Esophagus (tissue), 2 donors: Measurements from ENCODE around the gene CLOCK. TPM values are rescaled to one million over a fixed set of nuclear protein-coding genes. Genes with fewer than 3 reads are reported as not detected.

Source experiments
- H3K27ac ChIP-seq, 2 donors: one replicate each; pipeline ENCODE4 v1.5.1; 2013; ENCODE audit warnings: low read depth in 2 of 2, mild to moderate bottlenecking in 2 of 2, inconsistent platforms in 1 of 2, low read length in 1 of 2, moderate library complexity in 1 of 2
- H3K27me3 ChIP-seq, 2 donors: one replicate each; pipeline ENCODE4 v1.6.1; 2013; ENCODE audit warnings: low read length in 2 of 2, control low read depth in 1 of 2, mild to moderate bottlenecking in 1 of 2; ENCODE audit not compliant: insufficient read depth in 2 of 2, control insufficient read depth in 1 of 2
- H3K36me3 ChIP-seq, 2 donors: one replicate each; pipeline ENCODE4 v1.6.1; 2013; ENCODE audit warnings: low read length in 1 of 2; ENCODE audit not compliant: control insufficient read depth in 2 of 2, insufficient read depth in 2 of 2
- H3K4me1 ChIP-seq, 2 donors: one replicate each; pipeline ENCODE4 v1.6.1; 2013; ENCODE audit warnings: low read length in 1 of 2; ENCODE audit not compliant: control insufficient read depth in 2 of 2, insufficient read depth in 2 of 2
- H3K4me3 ChIP-seq, 2 donors: one replicate each; pipeline ENCODE4 v1.5.1; 2013; ENCODE audit warnings: low read length in 2 of 2, mild to moderate bottlenecking in 2 of 2, low read depth in 1 of 2, moderate library complexity in 1 of 2
- H3K9me3 ChIP-seq, 2 donors: one replicate each; pipeline ENCODE4 v1.6.1; 2013; ENCODE audit warnings: mild to moderate bottlenecking in 2 of 2, low read depth in 1 of 2, low read length in 1 of 2, moderate library complexity in 1 of 2; ENCODE audit not compliant: control insufficient read depth in 2 of 2, insufficient read depth in 1 of 2
- WGBS, 2 donors: extraction: QIAGEN DNeasy Blood & Tissue Kit; methylation state at CpG; one replicate each; pipeline ENCODE4 v1.1.7; 2013; 5-methylcytosine and 5-hydroxymethylcytosine counted together
- polyA plus RNA-seq, 2 donors: library from polyadenylated mRNA; stranded (reverse); fragments of 200-250 nt; gene quantifications; one replicate each; pipeline ENCODE4 v1.2.3, GENCODE V29; 2013
- donor health status: healthy with polysubstance abuse.
- donor health status: Bipolar disorder and iron deficiency.

Gene CLOCK
- polyA plus RNA-seq, 2 donors, result 8.0 to 8.3 TPM

DNA sequence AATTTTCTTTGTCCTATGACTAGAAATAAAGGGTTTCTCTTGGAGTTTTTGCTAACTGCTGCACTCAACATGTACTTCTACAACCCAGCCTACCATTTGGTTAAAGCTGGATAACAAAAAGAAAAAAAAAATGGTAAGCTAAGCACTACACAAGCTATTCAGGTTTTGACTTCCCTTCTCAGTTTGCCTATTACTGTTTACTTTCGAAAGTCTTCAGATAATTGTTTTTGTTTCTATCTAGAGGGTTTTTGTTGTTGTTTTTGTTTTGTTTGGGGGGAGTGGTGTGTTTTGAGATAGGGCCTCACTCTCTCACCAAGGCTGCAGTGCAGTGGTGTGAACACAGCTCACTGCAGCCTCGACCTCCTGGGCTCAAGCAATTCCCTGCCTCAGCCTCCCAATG is 46.6 kb downstream of the CLOCK start:
- Histone ChIP-seq H3K9me3 (no peaks in the 10 kb centered on the region), H3K36me3 (peaks cover 0 to 4% of the 10 kb centered on the region in 2 donors), H3K4me1 (no peaks in the 10 kb centered on the region), H3K4me3 (no peak overlapping the region), H3K27me3 (no peaks in the 10 kb centered on the region), H3K27ac (no peak overlapping the region)
- WGBS, 2 donors, result 91 to 93% methylated on average over 2 of the region's 2 CpGs

DNA sequence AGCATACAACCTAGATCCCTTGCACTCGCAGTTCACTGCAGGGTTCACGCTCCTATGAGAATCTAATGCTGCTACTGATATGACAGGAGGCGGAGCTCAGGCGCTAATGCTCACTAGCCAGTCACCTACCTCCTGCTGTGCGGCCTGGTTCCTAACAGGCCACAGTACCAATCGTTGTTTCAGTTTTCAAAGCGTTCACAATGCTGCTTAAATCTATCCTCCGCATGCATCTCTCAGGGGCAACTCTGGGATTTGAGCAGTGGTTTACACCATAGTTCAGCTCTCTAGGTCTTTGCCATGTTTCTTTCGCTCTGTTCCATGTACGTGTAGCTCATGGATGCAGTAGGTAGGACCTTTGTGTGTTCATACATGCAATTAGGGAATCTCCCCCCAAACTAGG is 47.2 kb downstream of the CLOCK start:
- H3K4me3 ChIP-seq, result no peak overlapping the region
- no peak overlapping the region for H3K27ac ChIP-seq
- H3K36me3 ChIP-seq, result peaks cover 0 to 4% of the 10 kb centered on the region in 2 donors
- H3K4me1 ChIP-seq, result no peaks in the 10 kb centered on the region
- WGBS, 2 donors, result 91 to 96% methylated on average over 10 of the region's 10 CpGs
- H3K9me3 ChIP-seq, result no peaks in the 10 kb centered on the region
- no peaks in the 10 kb centered on the region for H3K27me3 ChIP-seq

DNA sequence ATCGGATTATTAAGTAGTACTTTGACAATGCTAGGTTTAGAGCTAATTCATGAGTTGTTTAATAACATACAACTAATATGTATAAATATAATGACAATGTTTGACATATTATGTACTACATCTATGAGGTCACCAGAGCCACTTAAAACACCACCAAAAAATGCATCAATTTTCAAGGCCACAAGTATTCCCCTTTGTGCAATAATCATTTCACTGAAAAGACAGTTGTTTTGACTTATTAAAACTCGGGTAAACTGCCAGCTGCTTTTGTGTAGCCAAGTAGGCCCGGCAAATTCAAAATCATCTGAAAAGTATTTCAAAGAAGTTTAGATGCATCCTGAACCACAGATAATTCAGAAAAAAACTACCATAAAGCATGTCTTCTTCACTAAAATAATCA is 48.7 kb downstream of the CLOCK start:
- Histone ChIP-seq H3K9me3 (no peaks in the 10 kb centered on the region), H3K36me3 (peaks cover 0 to 4% of the 10 kb centered on the region in 2 donors), H3K4me1 (no peaks in the 10 kb centered on the region), H3K27me3 (no peaks in the 10 kb centered on the region), H3K27ac (no peak overlapping the region), H3K4me3 (no peak overlapping the region)
- 59 to 76% methylated on average over 3 of the region's 3 CpGs for WGBS, 2 donors

DNA sequence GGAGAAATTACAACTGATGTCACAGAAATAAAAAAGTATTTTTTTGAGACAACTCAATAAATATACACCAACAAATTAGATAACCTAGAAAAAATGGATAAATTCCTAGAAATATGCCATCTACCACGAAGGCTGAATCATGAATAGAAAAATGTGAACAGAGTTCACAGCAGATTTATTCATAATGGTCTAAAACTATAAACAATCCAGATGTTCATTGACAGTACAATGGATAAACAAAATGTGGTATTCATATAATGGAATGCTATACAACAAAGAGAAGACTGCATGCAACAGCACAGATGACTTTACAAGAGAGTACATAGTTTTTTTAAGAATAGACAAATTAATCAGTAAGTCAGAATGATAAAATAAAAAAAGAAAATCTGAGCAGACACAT is 55.2 kb downstream of the CLOCK start:
- Histone ChIP-seq H3K27ac (no peak overlapping the region), H3K9me3 (no peaks in the 10 kb centered on the region), H3K4me3 (no peak overlapping the region), H3K36me3 (peaks cover 0 to 4% of the 10 kb centered on the region in 2 donors), H3K4me1 (no peaks in the 10 kb centered on the region), H3K27me3 (no peaks in the 10 kb centered on the region)
- WGBS, 2 donors, result 56 to 62% methylated on average over 1 of the region's 1 CpG

DNA sequence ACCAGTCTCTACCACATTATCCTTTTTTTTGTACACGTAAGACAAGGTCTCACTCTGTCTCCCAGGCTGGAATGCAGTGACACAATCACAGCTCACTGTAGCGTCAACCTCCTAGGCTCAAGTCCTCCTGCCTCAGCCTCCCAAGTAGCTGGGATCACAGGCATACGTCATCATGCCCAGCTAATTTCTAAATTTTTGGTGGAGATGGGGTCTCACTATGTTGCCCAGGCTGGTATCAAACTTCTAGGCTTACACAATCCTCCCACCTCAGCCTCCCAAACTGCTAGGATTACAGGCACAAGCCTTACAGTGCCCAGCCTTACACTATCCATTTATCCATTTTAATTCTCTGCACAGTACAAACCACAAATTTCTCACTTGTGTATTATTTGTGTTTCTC is 58.0 kb downstream of the CLOCK start:
- WGBS, 2 donors, result 98 to 99% methylated on average over 3 of the region's 3 CpGs
- H3K36me3 ChIP-seq, result peaks cover 0 to 4% of the 10 kb centered on the region in 2 donors
- H3K27ac ChIP-seq, result no peak overlapping the region
- H3K9me3 ChIP-seq, result no peaks in the 10 kb centered on the region
- H3K4me1 ChIP-seq, result no peaks in the 10 kb centered on the region
- no peaks in the 10 kb centered on the region for H3K27me3 ChIP-seq
- no peak overlapping the region for H3K4me3 ChIP-seq

DNA sequence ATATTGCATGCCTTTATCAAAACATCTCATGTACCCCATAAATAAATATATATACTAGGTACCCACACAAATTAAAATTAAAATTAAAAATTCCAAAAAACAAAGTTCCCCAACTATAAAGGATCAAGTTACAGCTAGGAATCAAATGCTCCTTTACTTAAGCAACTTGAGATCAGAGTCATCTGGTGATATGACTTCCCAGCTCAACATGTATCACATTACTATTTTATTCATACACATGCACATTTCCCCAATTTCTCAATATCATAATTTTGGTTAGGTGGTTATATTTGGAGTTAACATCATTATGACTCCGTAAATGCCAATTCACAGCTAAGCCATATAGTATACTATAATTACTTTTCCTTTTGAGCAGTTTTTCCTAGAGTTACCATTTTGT is 60.9 kb downstream of the CLOCK start:
- H3K27me3 ChIP-seq, result no peaks in the 10 kb centered on the region
- no peaks in the 10 kb centered on the region for H3K4me1 ChIP-seq
- no peak overlapping the region for H3K27ac ChIP-seq
- H3K36me3 ChIP-seq, result peaks cover 0 to 4% of the 10 kb centered on the region in 2 donors
- no peaks in the 10 kb centered on the region for H3K9me3 ChIP-seq
- 94 to 96% methylated on average over 1 of the region's 1 CpG for WGBS, 2 donors
- no peak overlapping the region for H3K4me3 ChIP-seq

DNA sequence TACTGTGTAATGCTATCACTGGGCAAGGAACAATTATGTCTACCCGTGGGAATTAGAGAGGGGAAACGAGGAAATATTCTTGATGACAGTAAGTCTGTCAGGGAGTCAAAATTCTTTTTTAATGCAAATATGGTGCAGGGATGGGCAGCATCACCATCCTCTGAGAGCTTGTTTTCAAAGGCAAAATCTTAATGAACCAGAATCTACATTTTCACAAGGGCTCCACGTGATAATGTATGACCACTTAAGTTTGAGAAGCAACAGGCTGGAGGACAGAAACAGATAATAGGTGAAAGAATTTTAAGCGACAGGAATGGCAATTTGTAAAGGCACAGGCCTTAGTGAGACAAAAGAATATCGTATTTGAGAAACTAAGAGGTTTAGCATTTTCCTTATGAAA is 63.4 kb downstream of the CLOCK start:
- Histone ChIP-seq H3K4me1 (no peaks in the 10 kb centered on the region), H3K4me3 (no peak overlapping the region), H3K27ac (no peak overlapping the region), H3K9me3 (no peaks in the 10 kb centered on the region), H3K36me3 (no peaks in the 10 kb centered on the region), H3K27me3 (no peaks in the 10 kb centered on the region)
- WGBS, 2 donors, result 81 to 85% methylated on average over 5 of the region's 5 CpGs

DNA sequence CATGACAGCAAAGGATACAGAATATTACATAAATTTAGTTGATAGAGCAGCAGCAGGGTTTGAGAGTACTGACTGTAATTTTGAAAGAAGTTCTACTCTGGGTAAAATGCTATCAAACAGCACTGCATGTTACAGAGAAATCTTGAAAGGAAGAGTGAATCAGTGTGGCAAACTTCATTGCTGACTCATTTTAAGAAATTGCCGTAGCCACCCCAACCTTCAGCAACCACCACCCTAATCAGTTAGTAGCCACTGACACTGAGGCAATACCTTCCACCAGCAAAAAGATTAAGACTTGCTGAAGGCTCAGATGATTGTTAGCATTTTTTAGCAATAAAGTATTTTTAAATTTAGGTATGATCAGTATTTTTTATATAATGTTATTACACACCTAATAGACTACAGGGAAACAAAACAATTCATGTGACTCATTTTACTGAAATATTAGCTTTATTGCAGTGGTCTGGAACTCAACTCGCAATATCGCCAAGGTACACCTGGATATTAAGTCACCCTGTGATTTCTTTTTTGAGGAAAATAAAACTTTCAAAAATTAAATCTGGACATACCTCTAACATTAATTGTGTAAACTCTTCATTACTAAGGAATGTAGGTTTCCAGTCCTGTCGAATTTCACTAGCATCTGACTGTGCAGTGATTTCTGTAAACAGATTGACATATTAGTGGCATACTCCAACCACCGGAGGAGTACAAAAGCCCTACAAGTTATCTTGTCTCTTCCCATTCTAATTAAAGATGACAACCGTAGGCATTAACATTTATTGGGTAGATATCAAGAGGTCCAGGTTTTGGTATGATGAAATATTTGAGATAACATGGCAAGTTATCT is 71.1 kb downstream of the CLOCK start:
- Histone ChIP-seq H3K4me3 (no peak overlapping the region), H3K9me3 (no peaks in the 10 kb centered on the region), H3K27ac (no peak overlapping the region), H3K27me3 (no peaks in the 10 kb centered on the region), H3K4me1 (no peaks in the 10 kb centered on the region), H3K36me3 (peaks cover 0 to 4% of the 10 kb centered on the region in 2 donors)
- WGBS, 2 donors, result 91 to 96% methylated on average over 6 of the region's 6 CpGs

DNA sequence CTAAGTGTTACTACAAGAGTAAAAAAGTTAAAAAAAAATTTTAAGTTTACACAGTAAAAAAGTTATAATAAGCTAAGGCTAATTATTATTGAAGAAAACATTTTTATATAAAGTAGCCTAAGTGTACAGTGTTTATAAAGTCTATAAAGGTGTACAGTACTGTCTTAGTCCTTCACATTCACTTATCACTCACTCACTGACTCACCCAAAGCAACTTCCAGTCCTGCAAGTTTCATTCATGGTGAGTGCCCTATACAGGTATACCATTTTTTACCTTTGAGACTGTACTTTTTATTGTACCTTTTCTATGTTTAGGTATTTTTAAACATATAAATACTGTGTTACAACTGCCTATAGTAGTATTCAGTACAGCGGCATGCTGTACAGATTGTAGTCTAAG is 76.7 kb downstream of the CLOCK start:
- no peaks in the 10 kb centered on the region for H3K9me3 ChIP-seq
- no peaks in the 10 kb centered on the region for H3K4me1 ChIP-seq
- peaks cover 3 to 4% of the 10 kb centered on the region in 2 donors for H3K36me3 ChIP-seq
- H3K27me3 ChIP-seq, result no peaks in the 10 kb centered on the region
- H3K27ac ChIP-seq, result no peak overlapping the region
- H3K4me3 ChIP-seq, result no peak overlapping the region
- 99 to 100% methylated on average over 1 of the region's 1 CpG for WGBS, 2 donors

DNA sequence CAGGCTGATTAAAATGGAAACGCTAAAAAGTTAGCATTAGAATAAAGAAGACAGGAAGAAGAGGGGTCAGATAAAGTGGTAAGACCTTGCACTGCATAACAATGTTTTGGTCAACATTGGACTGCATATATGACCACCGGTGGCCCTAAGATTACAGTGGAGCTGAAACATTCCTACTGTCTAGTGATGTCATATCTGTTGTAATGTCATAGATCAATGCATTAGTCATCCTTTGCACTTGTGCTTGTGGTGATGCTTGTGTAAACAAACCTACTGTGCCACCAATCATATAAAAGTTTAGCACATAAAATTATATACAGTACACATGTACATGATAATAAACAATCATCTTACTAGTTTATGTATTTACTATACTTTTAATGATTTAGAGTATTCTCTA is 78.0 kb downstream of the CLOCK start:
- Histone ChIP-seq H3K36me3 (peaks cover 0 to 3% of the 10 kb centered on the region in 2 donors), H3K9me3 (no peaks in the 10 kb centered on the region), H3K27me3 (no peaks in the 10 kb centered on the region), H3K4me3 (no peak overlapping the region), H3K27ac (no peak overlapping the region), H3K4me1 (no peaks in the 10 kb centered on the region)
- WGBS, 2 donors, result 81 to 86% methylated on average over 2 of the region's 2 CpGs
